Measurements from ENCODE around the gene FEM1C.

FEM1C gene

GRCh38 chr5:115478281-115478680 lies 66.3 kb downstream of the FEM1C start:
- no peak for DNase-seq (ENCODE audit: low read depth)

DNA sequence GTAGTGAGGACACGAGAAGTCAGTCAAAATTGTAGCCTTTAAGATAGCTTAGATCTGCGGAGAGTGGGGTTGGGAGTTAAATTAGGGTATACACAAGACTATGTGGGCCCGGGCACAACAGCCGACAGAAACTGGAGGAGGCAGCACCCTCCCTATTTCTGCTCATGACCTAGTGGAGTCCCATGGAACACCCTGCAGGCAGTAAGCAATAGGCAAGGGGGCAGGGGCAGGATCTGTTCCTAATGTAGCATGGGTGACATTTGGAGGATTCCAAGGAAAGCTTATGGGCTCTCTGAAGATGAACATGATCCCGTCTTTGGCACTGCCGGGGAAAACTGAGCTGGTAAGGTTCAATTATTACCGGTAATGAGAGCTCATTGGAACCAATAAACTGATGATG lies 67.0 kb downstream of the FEM1C start:
- no peak for DNase-seq (ENCODE audit: low read depth)

DNA sequence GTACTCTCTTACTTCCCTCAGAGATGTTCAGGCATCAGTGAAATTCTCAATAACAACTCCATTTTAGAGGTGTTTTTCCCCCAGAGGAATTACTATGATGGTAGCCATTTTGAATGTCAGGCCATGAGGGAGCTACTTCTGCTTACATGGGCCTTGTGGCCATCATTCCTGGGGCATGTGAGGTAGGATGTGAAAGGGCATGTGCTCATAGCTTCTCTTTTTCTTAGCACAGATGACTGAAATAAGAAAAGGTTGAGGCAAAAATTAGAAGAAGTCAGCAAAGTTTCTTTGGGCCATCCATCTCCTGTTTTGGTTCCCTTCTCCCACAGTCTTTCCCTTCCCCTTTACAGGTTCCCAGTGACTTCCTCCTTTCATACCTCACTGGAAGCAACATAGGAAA lies 68.8 kb downstream of the FEM1C start:
- no peak for DNase-seq (ENCODE audit: low read depth)

GRCh38 chr5:115472271-115473025 lies 72.1 kb downstream of the FEM1C start:
- DNase-seq (ENCODE audit: low read depth): no peak

DNA sequence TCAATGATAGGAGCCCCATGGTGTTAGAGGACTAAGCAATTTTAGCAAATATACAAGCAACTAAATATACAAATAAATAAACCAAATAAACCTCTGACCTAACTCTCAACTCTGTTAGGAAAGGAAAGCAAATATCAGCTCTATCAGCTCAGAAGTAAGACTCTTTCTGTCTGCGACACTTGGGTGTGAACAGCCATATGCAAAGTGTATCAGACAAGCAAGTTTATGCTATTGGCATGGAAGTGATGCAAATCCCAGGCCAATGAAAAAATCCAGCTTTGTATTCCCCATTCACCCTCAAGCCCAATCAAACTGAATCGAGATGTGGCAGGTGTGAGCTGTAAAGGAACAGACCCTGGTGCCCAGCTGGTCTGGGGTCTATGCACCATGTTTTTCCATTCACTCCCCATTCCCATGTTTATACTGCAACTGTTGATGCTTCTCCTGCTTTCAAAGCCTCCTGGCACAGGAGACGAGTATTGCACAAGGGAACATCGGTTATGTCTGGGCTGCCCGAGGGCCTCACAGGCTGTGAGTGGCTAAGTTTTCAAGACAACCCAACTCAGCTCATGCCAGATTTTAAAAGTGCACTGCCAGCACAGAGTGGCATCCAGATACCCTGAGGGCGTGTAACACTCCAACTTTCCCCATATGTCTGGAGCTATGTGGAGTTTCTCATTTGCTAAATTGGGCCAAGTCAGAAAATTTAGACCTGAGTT lies 73.1 kb downstream of the FEM1C start:
- no peak for DNase-seq (ENCODE audit: low read depth)

DNA sequence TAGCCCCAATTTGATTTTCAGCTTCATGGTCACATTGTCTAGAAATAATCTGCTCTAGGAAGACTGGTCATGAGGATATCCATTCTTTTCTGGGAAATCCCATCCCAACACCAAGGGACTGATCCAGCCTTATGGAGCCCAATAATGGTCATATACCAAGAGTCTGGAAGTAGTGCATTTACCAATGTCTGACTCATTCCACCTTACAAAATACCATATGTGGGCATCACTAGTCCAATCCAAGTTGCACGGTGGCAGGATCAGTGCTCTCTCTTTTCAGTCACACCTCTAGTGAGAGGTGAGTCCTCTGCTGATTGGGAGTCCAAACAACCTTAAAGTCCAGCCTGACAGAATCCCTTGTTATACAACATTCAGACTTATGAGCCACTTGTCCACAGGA lies 73.7 kb downstream of the FEM1C start:
- DNase-seq (ENCODE audit: low read depth): no peak

All from T follicular helper cell (primary cell).